Left lung (tissue), 10 donors: ENCODE data around the gene INPP4B. TPM values are rescaled to one million over a fixed set of nuclear protein-coding genes. Genes with fewer than 3 reads are reported as not detected.
A peak's percentile ranks its signal among the peaks of the same experiment; 100 is the strongest.

ENCODE experiments used
- ATAC-seq: fragments of 200-7000 bp; cut with Tn5 transposase; one replicate; pipeline ENCODE4 v1.9.1; 2020; ENCODE audit warnings: moderate library complexity
- DNase-seq, 4 donors: peaks; one replicate each; pipeline ENCODE4 v3.0.0-alpha.2; 2013 to 2020
- H3K27ac ChIP-seq, 2 donors: fragments of 200-600 bp; sonication (generic) in 1 of 2; one replicate each; pipeline versions ENCODE4 v1.5.0 to v1.8.0; 2020 to 2021
- H3K27me3 ChIP-seq, 2 donors: fragments of 200-600 bp; sonication (generic) in 1 of 2; one replicate each; pipeline versions ENCODE4 v1.5.0 to v1.8.0; 2020 to 2021
- H3K36me3 ChIP-seq, 2 donors: fragments of 200-600 bp; sonication (generic) in 1 of 2; one replicate each; pipeline versions ENCODE4 v1.5.0 to v1.8.0; 2020 to 2021
- H3K4me1 ChIP-seq, 2 donors: fragments of 200-600 bp; one replicate each; pipeline ENCODE4 v1.8.0; 2021
- H3K4me3 ChIP-seq, 2 donors: fragments of 200-600 bp; sonication (generic) in 1 of 2; one replicate each; pipeline versions ENCODE4 v1.5.0 to v1.8.0; 2020 to 2021; ENCODE audit warnings: mild to moderate bottlenecking in 1 of 2
- H3K9me3 ChIP-seq, 2 donors: fragments of 200-600 bp; sonication (generic) in 1 of 2; one replicate each; pipeline versions ENCODE4 v1.5.0 to v1.8.0; 2020 to 2021
- intact Hi-C, 2 donors: fragments of 100-400 bp; cut with DNase I; formaldehyde crosslinking; loops; one replicate each; pipeline versions ENCODE4 v1.11.2 to v1.14.2; 2022
- polyA plus RNA-seq, 6 donors: library from polyadenylated mRNA; unstranded; fragments of 120-200 nt; gene quantifications; one replicate each; pipeline ENCODE4 v1.2.1, GENCODE V29; 2013; ENCODE audit not compliant: insufficient read length in 6 of 6
- total RNA-seq, 2 donors: library from RNA; stranded (reverse); fragmentation: NEBNext Ultra II Directional; extraction: Animal tissue kit (Norgen Biotek cat#: 25700); gene quantifications; one replicate each; pipeline ENCODE4 v1.2.1, GENCODE V29; 2021
- TF ChIP-seq, protein P1 (sequence below), 2 donors: fragments of 200-600 bp; sonication (generic) in 1 of 2; IDR thresholded peaks; one replicate each; pipeline versions ENCODE4 v1.5.0 to v1.8.0; 2021; ENCODE audit warnings: antibody characterized with exemption in 2 of 2
- donor health status: DM: no; HTN: yes; CAD: no.
- donor health status: DM: no; HTN: no; CAD: no.

INPP4B gene
- total and polyA plus RNA-seq, 8 donors = 7.3 to 15.1 (median 11.6) TPM

- H3K4me1 ChIP-seq = no peaks in the 10 kb centered on the region
- no peak overlapping the region for H3K27ac ChIP-seq
- no peaks in the 10 kb centered on the region for H3K36me3 ChIP-seq
- H3K4me3 ChIP-seq = no peak overlapping the region
- H3K9me3 ChIP-seq = no peaks in the 10 kb centered on the region
- no peak for DNase-seq
- TF ChIP-seq, protein P1, sequence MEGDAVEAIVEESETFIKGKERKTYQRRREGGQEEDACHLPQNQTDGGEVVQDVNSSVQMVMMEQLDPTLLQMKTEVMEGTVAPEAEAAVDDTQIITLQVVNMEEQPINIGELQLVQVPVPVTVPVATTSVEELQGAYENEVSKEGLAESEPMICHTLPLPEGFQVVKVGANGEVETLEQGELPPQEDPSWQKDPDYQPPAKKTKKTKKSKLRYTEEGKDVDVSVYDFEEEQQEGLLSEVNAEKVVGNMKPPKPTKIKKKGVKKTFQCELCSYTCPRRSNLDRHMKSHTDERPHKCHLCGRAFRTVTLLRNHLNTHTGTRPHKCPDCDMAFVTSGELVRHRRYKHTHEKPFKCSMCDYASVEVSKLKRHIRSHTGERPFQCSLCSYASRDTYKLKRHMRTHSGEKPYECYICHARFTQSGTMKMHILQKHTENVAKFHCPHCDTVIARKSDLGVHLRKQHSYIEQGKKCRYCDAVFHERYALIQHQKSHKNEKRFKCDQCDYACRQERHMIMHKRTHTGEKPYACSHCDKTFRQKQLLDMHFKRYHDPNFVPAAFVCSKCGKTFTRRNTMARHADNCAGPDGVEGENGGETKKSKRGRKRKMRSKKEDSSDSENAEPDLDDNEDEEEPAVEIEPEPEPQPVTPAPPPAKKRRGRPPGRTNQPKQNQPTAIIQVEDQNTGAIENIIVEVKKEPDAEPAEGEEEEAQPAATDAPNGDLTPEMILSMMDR (IDR thresholded peaks at IDR 0.05) = no peak
- intact Hi-C loops = loop anchor here in 1 of 2 donors (10.0 kb wide), 1 partner anchor 720 kb away; the partner anchor contains the start of gene INPP4B
- no peaks in the 10 kb centered on the region for H3K27me3 ChIP-seq
- no peak for ATAC-seq
Measured at GRCh38 chr4:142124874-142125273, 721.2 kb downstream of the INPP4B start.

- no peak overlapping the region for H3K27ac ChIP-seq
- H3K36me3 ChIP-seq = no peaks in the 10 kb centered on the region
- no peak overlapping the region for H3K4me3 ChIP-seq
- intact Hi-C loops = loop anchor here in 1 of 2 donors (10.0 kb wide), 1 partner anchor 723 kb away; the partner anchor contains the start of gene INPP4B
- ATAC-seq (no peak), DNase-seq (peak in 1 of 4 donors; percentile 12)
- TF ChIP-seq, protein P1 (IDR thresholded peaks at IDR 0.05) = no peak
- H3K4me1 ChIP-seq = no peaks in the 10 kb centered on the region
- no peaks in the 10 kb centered on the region for H3K9me3 ChIP-seq
- no peaks in the 10 kb centered on the region for H3K27me3 ChIP-seq
Measured at GRCh38 chr4:142121448-142122350, 724.4 kb downstream of the INPP4B start.

GRCh38 chr4:142120921-142121320, 725.2 kb downstream of the INPP4B start:
- Histone ChIP-seq H3K27ac (no peak overlapping the region), H3K9me3 (no peaks in the 10 kb centered on the region), H3K4me1 (no peaks in the 10 kb centered on the region), H3K36me3 (no peaks in the 10 kb centered on the region), H3K27me3 (no peaks in the 10 kb centered on the region), H3K4me3 (no peak overlapping the region)
- intact Hi-C loops = loop anchor here in 1 of 2 donors (10.0 kb wide), 1 partner anchor 724 kb away; the partner anchor contains the start of gene INPP4B
- ATAC-seq = no peak
- TF ChIP-seq, protein P1 (IDR thresholded peaks at IDR 0.05) = no peak
- DNase-seq = no peak

- ATAC-seq = no peak
Measured at GRCh38 chr4:142112451-142112850, 733.6 kb downstream of the INPP4B start.

DNA sequence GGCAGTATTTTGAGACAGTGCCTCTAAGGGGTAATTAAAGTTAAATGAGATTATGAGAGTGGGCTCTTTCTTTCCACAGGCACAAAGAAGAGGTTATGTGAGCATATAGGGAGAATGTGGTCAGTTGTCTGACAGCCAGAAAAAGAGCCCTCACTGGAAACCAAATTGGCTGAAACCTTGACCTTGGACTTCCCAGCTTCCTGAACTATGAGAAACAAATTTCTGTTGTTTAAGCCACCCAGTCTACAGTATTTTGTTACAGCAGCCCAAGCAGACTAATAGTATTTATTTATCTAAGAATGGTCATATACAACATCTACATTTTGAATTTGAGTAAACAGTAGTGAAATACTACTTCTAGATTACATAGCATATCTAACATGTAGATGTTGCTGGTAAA, 736.0 kb downstream of the INPP4B start:
- Histone ChIP-seq H3K27me3 (no peaks in the 10 kb centered on the region), H3K4me3 (no peak overlapping the region), H3K36me3 (no peaks in the 10 kb centered on the region), H3K4me1 (no peaks in the 10 kb centered on the region), H3K9me3 (no peaks in the 10 kb centered on the region), H3K27ac (no peak overlapping the region)
- TF ChIP-seq, protein P1 (IDR thresholded peaks at IDR 0.05) = no peak
- intact Hi-C loops = no loop called here
- ATAC-seq (no peak), DNase-seq (no peak)

More at GRCh38 chr4:142112451-142112850, 733.6 kb downstream of the INPP4B start:
- TF ChIP-seq, protein P1 (IDR thresholded peaks at IDR 0.05) = no peak
- Histone ChIP-seq H3K36me3 (no peaks in the 10 kb centered on the region), H3K4me1 (no peaks in the 10 kb centered on the region), H3K27ac (no peak overlapping the region), H3K4me3 (no peak overlapping the region), H3K9me3 (no peaks in the 10 kb centered on the region), H3K27me3 (no peaks in the 10 kb centered on the region)
- intact Hi-C loops = no loop called here
- DNase-seq = no peak
